HCT116 (cell line): ENCODE measurements around the gene VDAC2. TPM values are rescaled to one million over a fixed set of nuclear protein-coding genes. Genes with fewer than 3 reads are reported as not detected.

Experiments used
- ATAC-seq: fragments of 200-7000 bp; cut with Tn5 transposase; 2 replicates; pipeline ENCODE4 v1.9.1; 2020; ENCODE audit warnings: mild to moderate bottlenecking, moderate library complexity
- BruUV-seq: library from RNA; stranded (reverse); fragments of 400-500 nt; replicated peaks from 2 replicates; lab custom pipeline; 2021; lab: Mats Ljungman, UMichigan
- CTCF ChIA-PET: fragments of 300-600 bp; sonication (Branson Sonifier 250); formaldehyde crosslinking; loops from one replicate; lab custom pipeline; 2021; ENCODE audit warnings: antibody characterized with exemption; lab: Charles Lee
- POLR2A ChIA-PET: fragments of 300-600, 350-600 bp; sonication (Branson Sonifier 250); formaldehyde crosslinking; loops from one replicate; lab custom pipeline; 2021; ENCODE audit warnings: antibody characterized with exemption; lab: Charles Lee
- RAD21 ChIA-PET, 2 experiments: fragments of 300-600 bp; sonication (Branson Sonifier 250); formaldehyde crosslinking; loops; one replicate each; lab custom pipeline; 2023; ENCODE audit warnings: low total read pairs in 2 of 2; ENCODE audit not compliant: uncharacterized antibody in 2 of 2, unreplicated experiment in 2 of 2, low non-redundant PET in 1 of 2; lab: Charles Lee
- DNase-seq: peaks from one replicate; pipeline ENCODE4 v3.0.0-alpha.2; 2010; ENCODE audit warnings: low read depth, low spot score
- H2AFZ ChIP-seq: fragments of 200-600 bp; shearing (Covaris generic), sonication (generic); 2 replicates; pipeline ENCODE4 v1.6.1; 2017; ENCODE audit warnings: low read depth, mixed run types, mixed read lengths, antibody characterized with exemption, low read length; ENCODE audit not compliant: poor library complexity, severe bottlenecking
- H3K27ac ChIP-seq: 2 replicates; pipeline ENCODE4 v1.5.1; 2012; ENCODE audit warnings: low read depth, low read length
- H3K27me3 ChIP-seq: fragments of 200-600 bp; sonication (generic); 2 replicates; pipeline ENCODE4 v1.6.1; 2016; ENCODE audit warnings: mixed run types, low read length, mixed read lengths; ENCODE audit not compliant: insufficient read depth
- H3K36me3 ChIP-seq, 2 experiments: fragments of 200-500 bp in 1 of 2; fragments of 200-600 bp in 1 of 2; sonication (Bioruptor generic) in 1 of 2; sonication (generic) in 1 of 2; 2 replicates each; pipeline versions ENCODE4 v1.5.1 to v1.6.1; 2014 to 2016; ENCODE audit warnings: low read length in 2 of 2, inconsistent platforms in 1 of 2, mixed read lengths in 1 of 2, mixed run types in 1 of 2; ENCODE audit not compliant: insufficient read depth in 2 of 2, control insufficient read depth in 1 of 2
- H3K4me1 ChIP-seq, 2 experiments: fragments of 200-600 bp in 1 of 2; sonication (generic) in 1 of 2; 2 replicates each; pipeline versions ENCODE4 v1.5.1 to v1.6.1; 2012 to 2017; ENCODE audit warnings: low read length in 2 of 2, inconsistent platforms in 1 of 2, mild to moderate bottlenecking in 1 of 2, mixed read lengths in 1 of 2, mixed run types in 1 of 2, moderate library complexity in 1 of 2; ENCODE audit not compliant: insufficient read depth in 2 of 2, control insufficient read depth in 1 of 2
- H3K4me2 ChIP-seq: fragments of 200-600 bp; sonication (generic); 2 replicates; pipeline ENCODE4 v1.6.1; 2017; ENCODE audit warnings: mixed run types, low read length, mixed read lengths
- H3K4me3 ChIP-seq, 2 experiments: fragments of 200-600 bp in 1 of 2; sonication (generic) in 1 of 2; replicated peaks in 1 of 2; 2 replicates each; pipeline ENCODE4 v1.5.1; 2011 to 2016; ENCODE audit warnings: low read length in 2 of 2, control low read depth in 1 of 2, low read depth in 1 of 2, mild to moderate bottlenecking in 1 of 2, mixed read lengths in 1 of 2, mixed run types in 1 of 2
- H3K79me2 ChIP-seq: fragments of 200-600 bp; sonication (generic); 2 replicates; pipeline ENCODE4 v1.6.1; 2017; ENCODE audit warnings: mild to moderate bottlenecking, mixed run types, low read length, moderate library complexity, mixed read lengths; ENCODE audit not compliant: insufficient read depth
- H3K9ac ChIP-seq: fragments of 200-600 bp; sonication (generic); 2 replicates; pipeline ENCODE4 v1.6.1; 2016; ENCODE audit warnings: low read length, mixed read lengths
- H3K9me2 ChIP-seq: fragments of 200-600 bp; sonication (generic), shearing (Covaris generic); 2 replicates; pipeline ENCODE4 v1.6.1; 2017; ENCODE audit warnings: mixed run types, mild to moderate bottlenecking, moderate library complexity; ENCODE audit not compliant: insufficient read depth
- H3K9me3 ChIP-seq, 2 experiments: fragments of 200-500 bp in 1 of 2; fragments of 200-600 bp in 1 of 2; sonication (Bioruptor generic) in 1 of 2; sonication (generic) in 1 of 2; 2 replicates each; pipeline ENCODE4 v1.6.1; 2014 to 2017; ENCODE audit warnings: low read length in 2 of 2, mixed read lengths in 2 of 2, inconsistent platforms in 1 of 2, low read depth in 1 of 2, mild to moderate bottlenecking in 1 of 2, mixed run types in 1 of 2, moderate library complexity in 1 of 2; ENCODE audit not compliant: control insufficient read depth in 1 of 2, insufficient read depth in 1 of 2
- H4K20me1 ChIP-seq: fragments of 200-600 bp; sonication (generic), shearing (Covaris generic); 2 replicates; pipeline ENCODE4 v1.6.1; 2017; ENCODE audit warnings: mixed run types, mild to moderate bottlenecking, moderate library complexity; ENCODE audit not compliant: insufficient read depth
- CBX3 ChIP-seq: IDR thresholded peaks from 2 replicates; pipeline ENCODE4 v1.6.1; 2012; ENCODE audit warnings: low read depth
- CEBPB ChIP-seq: IDR thresholded peaks from 2 replicates; pipeline ENCODE4 v1.6.1; 2012; ENCODE audit warnings: low read depth
- EGR1 ChIP-seq: IDR thresholded peaks from 2 replicates; pipeline ENCODE4 v1.6.1; 2012; ENCODE audit warnings: low read depth
- EZH2 ChIP-seq: fragments of 200-600 bp; sonication (generic); IDR thresholded peaks from 2 replicates; pipeline ENCODE4 v1.6.1; 2017; ENCODE audit warnings: antibody characterized with exemption, mixed run types
- JUND ChIP-seq: IDR thresholded peaks from 2 replicates; pipeline ENCODE4 v1.6.1; 2012
- MAX ChIP-seq: IDR thresholded peaks from 2 replicates; pipeline ENCODE4 v1.6.1; 2012
- POLR2A ChIP-seq: IDR thresholded peaks from 2 replicates; pipeline ENCODE4 v1.7.0; 2011; ENCODE audit warnings: borderline replicate concordance; ENCODE audit not compliant: insufficient read depth, insufficient read length; ENCODE audit errors: extremely low read depth
- RAD21 ChIP-seq: IDR thresholded peaks from 2 replicates; pipeline ENCODE4 v1.6.1; 2012; ENCODE audit warnings: low read depth, mild to moderate bottlenecking
- REST ChIP-seq: IDR thresholded peaks from 2 replicates; pipeline ENCODE4 v1.6.1; 2012; ENCODE audit warnings: low read depth
- SIN3A ChIP-seq: IDR thresholded peaks from 2 replicates; pipeline ENCODE4 v1.6.1; 2012; ENCODE audit warnings: low read depth
- SP1 ChIP-seq: IDR thresholded peaks from 2 replicates; pipeline ENCODE4 v1.6.1; 2012; ENCODE audit warnings: low read depth
- SRF ChIP-seq: IDR thresholded peaks from 2 replicates; pipeline ENCODE4 v1.6.1; 2012; ENCODE audit warnings: low read depth
- ZNF274 ChIP-seq: fragments of 200-500 bp; sonication (Bioruptor generic); IDR thresholded peaks from 2 replicates; pipeline ENCODE4 v1.6.1; 2014; ENCODE audit warnings: mild to moderate bottlenecking, low read depth, low read length, inconsistent platforms
- intact Hi-C: fragments of 100-400 bp; cut with micrococcal nuclease; formaldehyde crosslinking; loops from 2 replicates; pipeline ENCODE4 v1.10.0; 2022
- total RNA-seq: library from RNA; stranded (reverse); gene quantifications from one replicate; pipeline ENCODE4 v1.2.1, GENCODE V29; 2021; ENCODE audit not compliant: unreplicated experiment

Gene VDAC2
- total RNA-seq, 1 experiment from 2014 or later: 289 TPM

GRCh38 chr10:75166623-75166972, 44.0 kb upstream of the VDAC2 start:
- RAD21 ChIA-PET: no interaction called here
- CTCF ChIA-PET: interaction anchor here (1.0 kb wide), 1 partner anchor 69 kb away, joined by 3 read pairs; the partner anchor contains the start of gene COMTD1
- TF ChIP-seq POLR2A (no peak), REST (no peak), EGR1 (no peak), ZNF274 (no peak), SIN3A (no peak), EZH2 (no peak), SP1 (no peak), SRF (no peak), CEBPB (no peak), MAX (no peak), JUND (no peak), CBX3 (no peak), RAD21 (no peak)
- Histone ChIP-seq H3K79me2 (0 out of 2 replicates have a peak, but pooled peaks cover 4% of the 10 kb centered on the region), H3K4me2 (no peak overlapping the region), H2AFZ (no peak overlapping the region), H3K9ac (no peak overlapping the region), H3K9me3 (no peaks in the 10 kb centered on the region), H3K27me3 (no peaks in the 10 kb centered on the region), H3K9me2 (no peaks in the 10 kb centered on the region), H3K4me1 (no peaks in the 10 kb centered on the region), H3K27ac (no peak overlapping the region), H3K36me3 (no peaks in the 10 kb centered on the region; a peak in 2 of 4 replicates), H3K4me3 (no peak overlapping the region), H4K20me1 (no peaks in the 10 kb centered on the region)
- BruUV-seq: no TSS peak
- ATAC-seq (no peak), DNase-seq (no peak)
- POLR2A ChIA-PET: no interaction called here
- intact Hi-C loops: no loop called here
